G401.6 (cell line): ENCODE data around the gene GCDH.

Source experiments
- FAIRE-seq: peaks from 2 replicates; lab custom pipeline; 2012; peaks lifted over from hg19 to GRCh38; lab: Jason Lieb, UNC

Gene GCDH

GRCh38 chr19:12940897-12941296 lies 49.9 kb downstream of the GCDH start:
- no peak for FAIRE-seq

GRCh38 chr19:12943437-12944044 lies 52.6 kb downstream of the GCDH start:
- no peak for FAIRE-seq

DNA sequence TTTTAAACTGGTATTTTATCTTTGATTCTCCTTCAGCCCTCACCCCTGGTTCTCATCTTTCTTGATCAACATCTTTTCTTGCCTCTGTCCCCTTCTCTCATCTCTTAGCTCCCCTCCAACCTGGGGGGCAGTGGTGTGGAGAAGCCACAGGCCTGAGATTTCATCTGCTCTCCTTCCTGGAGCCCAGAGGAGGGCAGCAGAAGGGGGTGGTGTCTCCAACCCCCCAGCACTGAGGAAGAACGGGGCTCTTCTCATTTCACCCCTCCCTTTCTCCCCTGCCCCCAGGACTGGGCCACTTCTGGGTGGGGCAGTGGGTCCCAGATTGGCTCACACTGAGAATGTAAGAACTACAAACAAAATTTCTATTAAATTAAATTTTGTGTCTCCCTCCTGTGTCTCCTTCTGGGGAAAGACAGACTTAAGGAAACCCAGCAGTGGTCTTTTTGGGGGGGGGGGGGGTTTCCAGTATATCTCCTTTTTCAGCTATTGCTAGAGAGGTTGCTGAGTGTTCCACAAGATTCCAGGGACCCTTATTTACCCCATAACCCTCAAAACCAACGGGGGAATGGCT lies 53.2 kb downstream of the GCDH start:
- no peak for FAIRE-seq

- FAIRE-seq, result peak; percentile 96
Observed at GRCh38 chr19:12945479-12946091, 54.6 kb downstream of the GCDH start, which contains the start of gene RAD23A. Gene RAD23A (plus strand): TSS chr19:12945862. CDS start chr19:12945949, 87 bp downstream.

DNA sequence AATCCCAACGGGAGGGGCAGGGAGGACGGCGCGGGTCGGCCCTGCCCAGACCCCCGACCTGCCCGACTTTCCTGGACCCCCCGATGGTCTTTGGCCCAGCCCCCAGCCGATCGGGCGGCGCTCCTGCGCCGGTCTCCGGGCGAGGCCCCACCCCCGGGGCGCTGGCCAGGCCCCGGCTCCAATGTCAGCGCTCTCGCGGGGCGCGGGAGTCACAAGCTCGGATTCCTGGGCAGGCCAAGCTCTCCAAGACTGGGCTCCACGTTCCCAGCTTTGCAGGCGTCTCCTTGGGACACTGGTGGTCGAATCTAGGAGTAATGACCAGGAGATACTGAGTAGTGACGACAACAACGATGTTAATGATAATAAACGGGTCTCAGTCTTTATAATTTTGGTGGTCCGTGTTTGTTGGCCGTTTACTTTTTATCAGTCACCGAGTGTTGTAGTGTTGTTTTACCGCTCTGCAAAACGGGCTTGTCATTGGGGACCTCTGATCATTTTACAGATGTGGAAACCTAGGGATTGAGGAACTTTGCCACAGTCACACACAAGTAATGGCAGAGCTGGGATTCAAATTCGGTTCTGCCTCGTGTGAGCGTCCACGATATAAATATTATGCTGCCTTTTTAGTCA lies 55.2 kb downstream of the GCDH start:
- peak; percentile 17 for FAIRE-seq

DNA sequence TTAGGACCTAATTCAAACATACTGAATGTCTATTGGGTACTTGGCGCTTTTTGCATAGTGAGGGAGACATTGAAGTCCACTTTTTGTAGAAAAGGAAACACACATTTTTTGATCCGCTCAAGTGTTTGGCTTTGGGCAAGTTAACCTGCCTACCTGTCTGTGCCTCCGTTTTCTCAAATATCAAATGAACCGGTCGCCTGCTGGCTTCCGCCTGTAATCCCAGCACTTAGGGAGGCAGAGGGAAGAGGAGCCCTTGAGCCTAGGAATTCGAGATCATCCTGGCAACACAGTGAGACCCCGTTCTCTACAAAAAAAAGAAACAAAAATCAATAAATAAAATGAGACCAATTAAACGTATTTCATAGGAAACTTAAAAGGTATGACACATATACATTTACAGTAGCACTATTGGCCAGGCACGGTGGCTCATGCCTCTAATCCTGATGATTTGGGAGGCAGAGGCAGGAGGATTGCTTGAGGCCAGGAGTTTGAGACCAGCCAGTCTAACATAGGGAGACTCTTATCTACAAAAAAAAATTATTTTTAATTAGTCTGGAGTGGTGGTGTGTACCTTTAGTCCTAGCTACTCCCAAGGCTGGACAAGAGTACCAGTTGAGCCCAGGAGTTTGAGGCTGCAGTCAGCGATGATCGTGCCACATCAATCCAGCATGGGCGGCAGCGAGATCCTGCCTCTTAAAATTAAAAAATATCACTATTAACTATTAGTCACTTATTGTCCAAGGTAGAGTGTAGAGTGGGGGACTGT lies 56.0 kb downstream of the GCDH start:
- FAIRE-seq, result no peak

DNA sequence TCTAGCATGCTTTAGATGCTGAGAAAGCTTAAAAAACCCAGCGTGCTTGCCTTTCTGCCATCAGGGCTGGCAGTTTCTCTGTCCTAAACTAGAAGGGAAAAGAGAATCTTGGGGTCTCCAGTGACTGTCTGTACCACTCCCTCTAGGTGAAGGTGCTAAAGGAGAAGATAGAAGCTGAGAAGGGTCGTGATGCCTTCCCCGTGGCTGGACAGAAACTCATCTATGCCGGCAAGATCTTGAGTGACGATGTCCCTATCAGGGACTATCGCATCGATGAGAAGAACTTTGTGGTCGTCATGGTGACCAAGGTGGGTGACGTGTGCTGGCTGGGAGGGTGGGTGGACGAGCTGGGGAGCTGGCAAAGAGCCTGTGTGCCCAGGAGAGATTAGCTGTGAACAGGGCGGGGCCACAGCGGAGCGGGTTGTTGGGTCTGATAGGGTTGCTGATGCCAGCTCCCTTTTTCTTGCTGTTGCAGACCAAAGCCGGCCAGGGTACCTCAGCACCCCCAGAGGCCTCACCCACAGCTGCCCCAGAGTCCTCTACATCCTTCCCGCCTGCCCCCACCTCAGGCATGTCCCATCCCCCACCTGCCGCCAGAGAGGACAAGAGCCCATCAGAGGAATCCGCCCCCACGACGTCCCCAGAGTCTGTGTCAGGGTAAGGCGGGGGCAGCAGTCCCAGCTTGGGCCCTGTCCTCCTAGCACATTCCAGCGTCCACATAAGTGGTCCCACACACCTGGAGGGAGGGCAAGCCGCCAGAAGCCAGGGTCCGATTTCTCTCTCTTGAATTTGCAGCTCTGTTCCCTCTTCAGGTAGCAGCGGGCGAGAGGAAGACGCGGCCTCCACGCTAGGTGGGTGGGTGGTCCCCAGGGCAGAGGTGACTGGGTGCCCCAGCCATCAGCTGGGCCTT lies 57.0 kb downstream of the GCDH start:
- FAIRE-seq, result no peak

GRCh38 chr19:12948612-12949362 lies 57.8 kb downstream of the GCDH start:
- FAIRE-seq, result no peak
